ENCODE data around the gene RNF44. TPM values are rescaled to one million over a fixed set of nuclear protein-coding genes. Genes with fewer than 3 reads are reported as not detected.
A peak's percentile ranks its signal among the peaks of the same experiment; 100 is the strongest.

RNF44 gene
- total RNA-seq, 3 donors from 2014 or later (not counting 1 experiment from before 2014, with no cell fraction given): 297 to 394 (median 359) TPM

GRCh38 chr5:176531902-176532493, 5.2 kb downstream of the RNF44 start:
- DNase-seq: no peak
- Mint-ChIP-seq H3K27me3 (ENCODE audit: low read depth in 2 of 2) (no peaks in the 10 kb centered on the region), H3K27ac (peak overlapping the region; percentile 87 to 90), H3K4me3 (peak overlapping the region; percentile 89), H3K9me3 (no peaks in the 10 kb centered on the region), H3K36me3 (no peaks in the 10 kb centered on the region), H3K4me1 (peaks cover 43 to 62% of the 10 kb centered on the region in 2 donors)
- H3K9me3 ChIP-seq (ENCODE audit: control insufficient read depth, insufficient read depth, low read length): no peaks in the 10 kb centered on the region
- H3K4me3 ChIP-seq (ENCODE audit: low read length): no peak overlapping the region
- TF ChIP-seq CTCF (IDR thresholded peaks at IDR 0.05): no peak
- H3K36me3 ChIP-seq (ENCODE audit: control insufficient read depth, insufficient read depth, low read length): peaks cover 51% of the 10 kb centered on the region
- intact Hi-C loops (cut with micrococcal nuclease): no loop called here
- ATAC-seq: no peak
- peaks cover 73% of the 10 kb centered on the region for H3K4me1 ChIP-seq (ENCODE audit: control insufficient read depth, insufficient read depth, low read length)
- peak overlapping the region; percentile 100 for H3K27ac ChIP-seq (ENCODE audit: low read length)
- no peaks in the 10 kb centered on the region for H3K27me3 ChIP-seq (ENCODE audit: control insufficient read depth, insufficient read depth, low read length)
- 84% methylated on average over 28 of the region's 28 CpGs for WGBS (ENCODE audit: insufficient coverage)

DNA sequence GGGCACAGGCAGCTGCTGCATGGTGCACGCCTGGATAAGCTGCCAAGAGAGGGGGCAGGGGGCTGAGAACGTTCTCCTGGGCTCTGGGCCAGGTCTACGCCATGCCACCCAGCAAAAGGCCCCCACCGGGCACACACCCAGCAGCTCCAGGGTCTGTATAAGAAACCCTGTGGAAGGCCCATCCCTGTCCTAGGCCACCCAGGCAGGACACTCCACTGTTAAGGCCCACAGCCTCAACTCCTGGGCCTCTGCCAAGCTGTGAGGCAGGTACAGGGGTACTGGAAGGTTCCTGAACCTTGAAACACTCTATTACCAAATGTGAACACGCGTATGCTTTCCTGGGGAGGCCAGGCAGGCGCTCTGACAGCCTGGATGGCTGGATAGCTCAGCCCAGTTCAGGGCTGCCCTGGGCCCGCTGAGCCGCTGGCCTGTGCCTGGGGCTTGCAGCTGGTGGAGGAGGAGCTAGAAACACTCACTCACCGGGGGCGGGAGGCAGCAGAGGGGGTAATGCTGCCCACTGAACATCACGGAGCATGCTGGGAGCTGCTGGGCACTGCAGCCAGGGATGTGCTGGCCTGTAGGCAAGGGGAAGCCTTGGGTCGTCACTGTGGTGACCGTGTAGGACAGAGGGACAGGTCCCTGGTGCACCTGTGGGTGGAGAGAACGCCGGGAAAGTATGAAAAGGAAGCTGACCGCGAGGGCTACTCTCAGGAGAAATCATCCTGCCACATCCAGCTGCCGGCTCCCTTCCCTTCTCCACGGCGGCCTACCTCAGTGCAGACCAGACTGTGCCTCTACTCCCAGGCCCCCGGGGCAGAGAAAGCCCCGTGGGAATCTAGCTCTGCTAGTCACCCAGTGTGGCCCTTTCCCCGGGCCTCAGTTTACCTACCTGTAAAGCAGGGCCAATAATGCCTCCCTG, 6.0 kb downstream of the RNF44 start:
- Mint-ChIP-seq H3K27me3 (ENCODE audit: low read depth in 2 of 2) (no peaks in the 10 kb centered on the region), H3K4me1 (peaks cover 43 to 62% of the 10 kb centered on the region in 2 donors), H3K9me3 (no peaks in the 10 kb centered on the region), H3K36me3 (no peaks in the 10 kb centered on the region), H3K27ac (peak overlapping the region; percentile 87 to 90), H3K4me3 (peak overlapping the region; percentile 89)
- Histone ChIP-seq H3K9me3 (ENCODE audit: control insufficient read depth, insufficient read depth, low read length) (no peaks in the 10 kb centered on the region), H3K4me3 (ENCODE audit: low read length) (no peak overlapping the region), H3K4me1 (ENCODE audit: control insufficient read depth, insufficient read depth, low read length) (peaks cover 73% of the 10 kb centered on the region), H3K27ac (ENCODE audit: low read length) (peak overlapping the region; percentile 100), H3K36me3 (ENCODE audit: control insufficient read depth, insufficient read depth, low read length) (peaks cover 56% of the 10 kb centered on the region), H3K27me3 (ENCODE audit: control insufficient read depth, insufficient read depth, low read length) (no peaks in the 10 kb centered on the region)
- 43% methylated on average over 24 of the region's 24 CpGs for WGBS (ENCODE audit: insufficient coverage)
- intact Hi-C loops (cut with micrococcal nuclease): no loop called here
- ATAC-seq (peak in 1 of 3 donors; percentile 11), DNase-seq (peak in 1 of 2 donors; percentile 40)
- TF ChIP-seq CTCF (IDR thresholded peaks at IDR 0.05): no peak

- Mint-ChIP-seq H3K4me3 (peak overlapping the region; percentile 89), H3K27me3 (ENCODE audit: low read depth in 2 of 2) (no peaks in the 10 kb centered on the region), H3K9me3 (no peaks in the 10 kb centered on the region), H3K27ac (peak overlapping the region; percentile 87 to 90), H3K36me3 (no peaks in the 10 kb centered on the region), H3K4me1 (peaks cover 36 to 58% of the 10 kb centered on the region in 2 donors)
- Histone ChIP-seq H3K4me1 (ENCODE audit: control insufficient read depth, insufficient read depth, low read length) (peaks cover 70% of the 10 kb centered on the region), H3K27ac (ENCODE audit: low read length) (peak overlapping the region; percentile 100), H3K27me3 (ENCODE audit: control insufficient read depth, insufficient read depth, low read length) (no peaks in the 10 kb centered on the region), H3K9me3 (ENCODE audit: control insufficient read depth, insufficient read depth, low read length) (no peaks in the 10 kb centered on the region), H3K36me3 (ENCODE audit: control insufficient read depth, insufficient read depth, low read length) (peaks cover 56% of the 10 kb centered on the region), H3K4me3 (ENCODE audit: low read length) (peak overlapping the region; percentile 21)
- 16% methylated on average over 26 of the region's 28 CpGs for WGBS (ENCODE audit: insufficient coverage)
- intact Hi-C loops (cut with micrococcal nuclease): no loop called here
- DNase-seq (peak in 1 of 2 donors; percentile 45), ATAC-seq (no peak)
- no peak for TF ChIP-seq CTCF (IDR thresholded peaks at IDR 0.05)
Observed at GRCh38 chr5:176530393-176530982, 6.7 kb downstream of the RNF44 start.

Data from natural killer cell (primary cell).